GM23338 (cell line): ENCODE results near the gene DCDC2. TPM values are rescaled to one million over a fixed set of nuclear protein-coding genes. Genes with fewer than 3 reads are reported as not detected.
"Not testable (repeated sequence)": the region's sequence is repeated elsewhere in the genome, so short reads cannot be mapped to it uniquely, and the experiment has no call there.

Source experiments
- ATAC-seq: fragments of 200-7000 bp; cut with Tn5 transposase; 3 replicates; pipeline ENCODE4 v1.9.1; 2020
- DNase-seq: peaks from one replicate; pipeline ENCODE4 v3.0.0-alpha.2; 2015; ENCODE audit warnings: low spot score
- H2AFZ ChIP-seq: fragments of 200-600 bp; sonication (generic); 2 replicates; pipeline ENCODE4 v1.8.0; 2016; ENCODE audit warnings: antibody characterized with exemption, mild to moderate bottlenecking, moderate library complexity
- H3F3A ChIP-seq: fragments of 200-600 bp; sonication (generic); replicated peaks from 2 replicates; pipeline ENCODE4 v1.8.0; 2017; ENCODE audit warnings: antibody characterized with exemption, mixed run types, low read depth
- H3K27ac ChIP-seq: fragments of 200-600 bp; sonication (generic); 2 replicates; pipeline ENCODE4 v1.6.1; 2016; ENCODE audit warnings: low read depth
- H3K27me3 ChIP-seq: fragments of 200-600 bp; sonication (generic); 2 replicates; pipeline ENCODE4 v1.8.0; 2016; ENCODE audit warnings: mild to moderate bottlenecking, mixed run types, moderate library complexity; ENCODE audit not compliant: insufficient read depth
- H3K36me3 ChIP-seq: fragments of 200-600 bp; sonication (generic); 2 replicates; pipeline ENCODE4 v1.8.0; 2016; ENCODE audit warnings: mild to moderate bottlenecking; ENCODE audit not compliant: insufficient read depth
- H3K4me1 ChIP-seq: fragments of 200-600 bp; sonication (generic); 2 replicates; pipeline ENCODE4 v1.8.0; 2016; ENCODE audit warnings: mild to moderate bottlenecking, moderate library complexity; ENCODE audit not compliant: insufficient read depth
- H3K4me2 ChIP-seq: fragments of 200-600 bp; sonication (generic); 2 replicates; pipeline ENCODE4 v1.7.1; 2017; ENCODE audit warnings: mixed run types
- H3K4me3 ChIP-seq: fragments of 200-600 bp; sonication (generic); 2 replicates; pipeline ENCODE4 v1.6.1; 2016; ENCODE audit warnings: mixed run types
- H3K79me2 ChIP-seq: fragments of 200-600 bp; sonication (generic); replicated peaks from 2 replicates; pipeline ENCODE4 v1.8.0; 2017; ENCODE audit warnings: mild to moderate bottlenecking; ENCODE audit not compliant: insufficient read depth
- H3K9me2 ChIP-seq: fragments of 200-600 bp; sonication (generic); 2 replicates; pipeline ENCODE4 v1.8.0; 2017; ENCODE audit not compliant: insufficient read depth
- H4K20me1 ChIP-seq: fragments of 200-600 bp; sonication (generic); replicated peaks from 2 replicates; pipeline ENCODE4 v1.8.0; 2017; ENCODE audit warnings: mild to moderate bottlenecking; ENCODE audit not compliant: insufficient read depth
- H3K27ac Mint-ChIP-seq: 2 replicates; pipeline ENCODE4 v1.8.0; 2020; ENCODE audit warnings: inconsistent platforms, mild to moderate bottlenecking, moderate library complexity, mixed read lengths
- H3K27me3 Mint-ChIP-seq: 3 replicates; pipeline ENCODE4 v1.8.0; 2022; ENCODE audit warnings: low read depth, mild to moderate bottlenecking, moderate library complexity, mixed read lengths, inconsistent platforms; ENCODE audit not compliant: insufficient read depth, poor library complexity
- H3K36me3 Mint-ChIP-seq: 3 replicates; pipeline ENCODE4 v1.8.0; 2021; ENCODE audit warnings: low read depth, mild to moderate bottlenecking, inconsistent platforms, moderate library complexity, mixed read lengths
- H3K4me1 Mint-ChIP-seq: 3 replicates; pipeline ENCODE4 v1.8.0; 2020; ENCODE audit warnings: mild to moderate bottlenecking, inconsistent platforms, mixed read lengths
- H3K4me3 Mint-ChIP-seq: 3 replicates; pipeline ENCODE4 v1.8.0; 2021; ENCODE audit warnings: moderate library complexity, mild to moderate bottlenecking, inconsistent platforms, mixed read lengths
- H3K9me3 Mint-ChIP-seq: 3 replicates; pipeline ENCODE4 v1.8.0; 2020; ENCODE audit warnings: moderate library complexity, mild to moderate bottlenecking, inconsistent platforms, mixed read lengths
- CREB1 ChIP-seq: fragments of 250-450 bp; sonication (Bioruptor Pico); IDR thresholded peaks from 2 replicates; pipeline ENCODE4 v1.5.0; 2020; ENCODE audit warnings: low read depth, mild to moderate bottlenecking, moderate library complexity
- EZH2 ChIP-seq: fragments of 200-600 bp; sonication (generic); IDR thresholded peaks from one replicate; pipeline ENCODE4 v1.8.0; 2017; ENCODE audit warnings: antibody characterized with exemption, mild to moderate bottlenecking, low read depth; ENCODE audit not compliant: unreplicated experiment
- EZH2phosphoT487 ChIP-seq: fragments of 200-600 bp; sonication (generic); IDR thresholded peaks from one replicate; pipeline ENCODE4 v1.8.1; 2018; ENCODE audit warnings: antibody characterized with exemption; ENCODE audit not compliant: unreplicated experiment
- JUNB ChIP-seq: IDR thresholded peaks from one replicate; pipeline ENCODE4 v1.6.1; 2016; ENCODE audit warnings: antibody characterized with exemption; ENCODE audit not compliant: unreplicated experiment
- NANOG ChIP-seq: IDR thresholded peaks from 2 replicates; pipeline ENCODE4 v1.6.1; 2016; ENCODE audit warnings: antibody characterized with exemption, borderline replicate concordance
- POLR2AphosphoS5 ChIP-seq: IDR thresholded peaks from 2 replicates; pipeline ENCODE4 v1.6.1; 2016; ENCODE audit warnings: antibody characterized with exemption, low read depth
- STAT1 ChIP-seq: IDR thresholded peaks from one replicate; pipeline ENCODE4 v1.6.1; 2016; ENCODE audit warnings: antibody characterized with exemption; ENCODE audit not compliant: unreplicated experiment
- ZNF114 ChIP-seq: fragments of 250-450 bp; sonication (Bioruptor Pico); IDR thresholded peaks from 2 replicates; pipeline ENCODE4 v1.5.0; 2020; ENCODE audit warnings: mild to moderate bottlenecking, moderate library complexity
- polyA plus RNA-seq: library from polyadenylated mRNA; unstranded; fragments of >200 nt; fragmentation: Nextera tagmentation; extraction: Ambion mirVana; gene quantifications from 2 replicates; pipeline ENCODE4 v1.2.1, GENCODE V29; 2016
- total RNA-seq: library from RNA; depleted of rRNA; stranded (reverse); fragments of >200 nt; shearing (Covaris generic); gene quantifications from 2 replicates; pipeline ENCODE4 v1.2.3, GENCODE V29; 2014
- TF ChIP-seq, protein P1 (sequence below), 2 experiments: fragments of 200-600 bp in 1 of 2; sonication (generic) in 1 of 2; conservative IDR thresholded peaks; 2 replicates each; pipeline versions ENCODE4 v1.5.1 to v1.6.1; 2016 to 2017; ENCODE audit warnings: antibody characterized with exemption in 2 of 2, low read depth in 2 of 2, mild to moderate bottlenecking in 2 of 2, moderate library complexity in 1 of 2
- TF ChIP-seq, protein P2 (sequence below): IDR thresholded peaks from one replicate; pipeline ENCODE4 v1.6.1; 2018; ENCODE audit warnings: antibody characterized with exemption; ENCODE audit not compliant: unreplicated experiment
- TF ChIP-seq, protein P3 (sequence below): fragments of 250-450 bp; sonication (Bioruptor Pico); IDR thresholded peaks from 2 replicates; pipeline ENCODE4 v1.5.0; 2020; ENCODE audit warnings: mild to moderate bottlenecking, moderate library complexity

Gene DCDC2
- total and polyA plus RNA-seq, 2 experiments from 2014 or later: 0.59 to 0.79 TPM

DNA sequence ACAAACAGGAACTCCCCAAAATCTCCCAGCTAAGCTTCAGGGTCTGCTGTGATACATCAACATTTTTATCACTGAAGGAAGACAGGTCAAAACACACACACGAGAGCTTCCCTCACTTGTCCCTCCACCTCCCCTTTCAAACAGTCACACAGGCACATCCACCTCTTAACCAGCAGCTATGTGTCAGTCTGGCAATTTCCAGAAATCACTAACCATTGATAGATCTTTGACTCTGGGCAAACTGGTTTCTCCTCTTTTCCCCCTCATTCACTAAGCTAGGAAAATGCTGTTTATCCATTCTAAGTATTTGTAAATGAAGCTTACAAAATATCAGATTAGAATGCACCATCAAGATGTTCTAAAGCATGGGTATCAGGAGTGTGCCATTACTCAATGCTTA, 87.8 kb downstream of the DCDC2 start:
- H3K79me2 ChIP-seq: no peaks in the 10 kb centered on the region
- no peaks in the 10 kb centered on the region for H3K4me1 ChIP-seq
- H3K27ac ChIP-seq: no peak overlapping the region
- DNase-seq (no peak), ATAC-seq (no peak)
- Mint-ChIP-seq H3K4me3 (no peak overlapping the region), H3K9me3 (no peaks in the 10 kb centered on the region), H3K4me1 (peaks cover 13% of the 10 kb centered on the region; the same call in 2 of the 3 replicates), H3K27me3 (no peaks in the 10 kb centered on the region), H3K36me3 (no peaks in the 10 kb centered on the region), H3K27ac (no peak overlapping the region)
- no peaks in the 10 kb centered on the region for H3K36me3 ChIP-seq
- no peak overlapping the region for H3K4me3 ChIP-seq
- no peaks in the 10 kb centered on the region for H3F3A ChIP-seq
- no peak overlapping the region for H3K4me2 ChIP-seq
- H2AFZ ChIP-seq: no peak overlapping the region; the same call in 1 of the 2 replicates
- H3K9me2 ChIP-seq: no peaks in the 10 kb centered on the region
- TF ChIP-seq NANOG (no peak), CREB1 (CRISPR knock-in tag) (no peak), EZH2phosphoT487 (no peak), EZH2 (no peak), STAT1 (no peak), JUNB (no peak), POLR2AphosphoS5 (no peak), ZNF114 (CRISPR knock-in tag) (no peak)
- TF ChIP-seq, protein P1, sequence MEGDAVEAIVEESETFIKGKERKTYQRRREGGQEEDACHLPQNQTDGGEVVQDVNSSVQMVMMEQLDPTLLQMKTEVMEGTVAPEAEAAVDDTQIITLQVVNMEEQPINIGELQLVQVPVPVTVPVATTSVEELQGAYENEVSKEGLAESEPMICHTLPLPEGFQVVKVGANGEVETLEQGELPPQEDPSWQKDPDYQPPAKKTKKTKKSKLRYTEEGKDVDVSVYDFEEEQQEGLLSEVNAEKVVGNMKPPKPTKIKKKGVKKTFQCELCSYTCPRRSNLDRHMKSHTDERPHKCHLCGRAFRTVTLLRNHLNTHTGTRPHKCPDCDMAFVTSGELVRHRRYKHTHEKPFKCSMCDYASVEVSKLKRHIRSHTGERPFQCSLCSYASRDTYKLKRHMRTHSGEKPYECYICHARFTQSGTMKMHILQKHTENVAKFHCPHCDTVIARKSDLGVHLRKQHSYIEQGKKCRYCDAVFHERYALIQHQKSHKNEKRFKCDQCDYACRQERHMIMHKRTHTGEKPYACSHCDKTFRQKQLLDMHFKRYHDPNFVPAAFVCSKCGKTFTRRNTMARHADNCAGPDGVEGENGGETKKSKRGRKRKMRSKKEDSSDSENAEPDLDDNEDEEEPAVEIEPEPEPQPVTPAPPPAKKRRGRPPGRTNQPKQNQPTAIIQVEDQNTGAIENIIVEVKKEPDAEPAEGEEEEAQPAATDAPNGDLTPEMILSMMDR (conservative IDR thresholded peaks at IDR 0.05; ENCODE audit: low read depth in 2 of 2): no peak
- TF ChIP-seq, protein P2, sequence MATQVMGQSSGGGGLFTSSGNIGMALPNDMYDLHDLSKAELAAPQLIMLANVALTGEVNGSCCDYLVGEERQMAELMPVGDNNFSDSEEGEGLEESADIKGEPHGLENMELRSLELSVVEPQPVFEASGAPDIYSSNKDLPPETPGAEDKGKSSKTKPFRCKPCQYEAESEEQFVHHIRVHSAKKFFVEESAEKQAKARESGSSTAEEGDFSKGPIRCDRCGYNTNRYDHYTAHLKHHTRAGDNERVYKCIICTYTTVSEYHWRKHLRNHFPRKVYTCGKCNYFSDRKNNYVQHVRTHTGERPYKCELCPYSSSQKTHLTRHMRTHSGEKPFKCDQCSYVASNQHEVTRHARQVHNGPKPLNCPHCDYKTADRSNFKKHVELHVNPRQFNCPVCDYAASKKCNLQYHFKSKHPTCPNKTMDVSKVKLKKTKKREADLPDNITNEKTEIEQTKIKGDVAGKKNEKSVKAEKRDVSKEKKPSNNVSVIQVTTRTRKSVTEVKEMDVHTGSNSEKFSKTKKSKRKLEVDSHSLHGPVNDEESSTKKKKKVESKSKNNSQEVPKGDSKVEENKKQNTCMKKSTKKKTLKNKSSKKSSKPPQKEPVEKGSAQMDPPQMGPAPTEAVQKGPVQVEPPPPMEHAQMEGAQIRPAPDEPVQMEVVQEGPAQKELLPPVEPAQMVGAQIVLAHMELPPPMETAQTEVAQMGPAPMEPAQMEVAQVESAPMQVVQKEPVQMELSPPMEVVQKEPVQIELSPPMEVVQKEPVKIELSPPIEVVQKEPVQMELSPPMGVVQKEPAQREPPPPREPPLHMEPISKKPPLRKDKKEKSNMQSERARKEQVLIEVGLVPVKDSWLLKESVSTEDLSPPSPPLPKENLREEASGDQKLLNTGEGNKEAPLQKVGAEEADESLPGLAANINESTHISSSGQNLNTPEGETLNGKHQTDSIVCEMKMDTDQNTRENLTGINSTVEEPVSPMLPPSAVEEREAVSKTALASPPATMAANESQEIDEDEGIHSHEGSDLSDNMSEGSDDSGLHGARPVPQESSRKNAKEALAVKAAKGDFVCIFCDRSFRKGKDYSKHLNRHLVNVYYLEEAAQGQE: no peak
- TF ChIP-seq, protein P3, sequence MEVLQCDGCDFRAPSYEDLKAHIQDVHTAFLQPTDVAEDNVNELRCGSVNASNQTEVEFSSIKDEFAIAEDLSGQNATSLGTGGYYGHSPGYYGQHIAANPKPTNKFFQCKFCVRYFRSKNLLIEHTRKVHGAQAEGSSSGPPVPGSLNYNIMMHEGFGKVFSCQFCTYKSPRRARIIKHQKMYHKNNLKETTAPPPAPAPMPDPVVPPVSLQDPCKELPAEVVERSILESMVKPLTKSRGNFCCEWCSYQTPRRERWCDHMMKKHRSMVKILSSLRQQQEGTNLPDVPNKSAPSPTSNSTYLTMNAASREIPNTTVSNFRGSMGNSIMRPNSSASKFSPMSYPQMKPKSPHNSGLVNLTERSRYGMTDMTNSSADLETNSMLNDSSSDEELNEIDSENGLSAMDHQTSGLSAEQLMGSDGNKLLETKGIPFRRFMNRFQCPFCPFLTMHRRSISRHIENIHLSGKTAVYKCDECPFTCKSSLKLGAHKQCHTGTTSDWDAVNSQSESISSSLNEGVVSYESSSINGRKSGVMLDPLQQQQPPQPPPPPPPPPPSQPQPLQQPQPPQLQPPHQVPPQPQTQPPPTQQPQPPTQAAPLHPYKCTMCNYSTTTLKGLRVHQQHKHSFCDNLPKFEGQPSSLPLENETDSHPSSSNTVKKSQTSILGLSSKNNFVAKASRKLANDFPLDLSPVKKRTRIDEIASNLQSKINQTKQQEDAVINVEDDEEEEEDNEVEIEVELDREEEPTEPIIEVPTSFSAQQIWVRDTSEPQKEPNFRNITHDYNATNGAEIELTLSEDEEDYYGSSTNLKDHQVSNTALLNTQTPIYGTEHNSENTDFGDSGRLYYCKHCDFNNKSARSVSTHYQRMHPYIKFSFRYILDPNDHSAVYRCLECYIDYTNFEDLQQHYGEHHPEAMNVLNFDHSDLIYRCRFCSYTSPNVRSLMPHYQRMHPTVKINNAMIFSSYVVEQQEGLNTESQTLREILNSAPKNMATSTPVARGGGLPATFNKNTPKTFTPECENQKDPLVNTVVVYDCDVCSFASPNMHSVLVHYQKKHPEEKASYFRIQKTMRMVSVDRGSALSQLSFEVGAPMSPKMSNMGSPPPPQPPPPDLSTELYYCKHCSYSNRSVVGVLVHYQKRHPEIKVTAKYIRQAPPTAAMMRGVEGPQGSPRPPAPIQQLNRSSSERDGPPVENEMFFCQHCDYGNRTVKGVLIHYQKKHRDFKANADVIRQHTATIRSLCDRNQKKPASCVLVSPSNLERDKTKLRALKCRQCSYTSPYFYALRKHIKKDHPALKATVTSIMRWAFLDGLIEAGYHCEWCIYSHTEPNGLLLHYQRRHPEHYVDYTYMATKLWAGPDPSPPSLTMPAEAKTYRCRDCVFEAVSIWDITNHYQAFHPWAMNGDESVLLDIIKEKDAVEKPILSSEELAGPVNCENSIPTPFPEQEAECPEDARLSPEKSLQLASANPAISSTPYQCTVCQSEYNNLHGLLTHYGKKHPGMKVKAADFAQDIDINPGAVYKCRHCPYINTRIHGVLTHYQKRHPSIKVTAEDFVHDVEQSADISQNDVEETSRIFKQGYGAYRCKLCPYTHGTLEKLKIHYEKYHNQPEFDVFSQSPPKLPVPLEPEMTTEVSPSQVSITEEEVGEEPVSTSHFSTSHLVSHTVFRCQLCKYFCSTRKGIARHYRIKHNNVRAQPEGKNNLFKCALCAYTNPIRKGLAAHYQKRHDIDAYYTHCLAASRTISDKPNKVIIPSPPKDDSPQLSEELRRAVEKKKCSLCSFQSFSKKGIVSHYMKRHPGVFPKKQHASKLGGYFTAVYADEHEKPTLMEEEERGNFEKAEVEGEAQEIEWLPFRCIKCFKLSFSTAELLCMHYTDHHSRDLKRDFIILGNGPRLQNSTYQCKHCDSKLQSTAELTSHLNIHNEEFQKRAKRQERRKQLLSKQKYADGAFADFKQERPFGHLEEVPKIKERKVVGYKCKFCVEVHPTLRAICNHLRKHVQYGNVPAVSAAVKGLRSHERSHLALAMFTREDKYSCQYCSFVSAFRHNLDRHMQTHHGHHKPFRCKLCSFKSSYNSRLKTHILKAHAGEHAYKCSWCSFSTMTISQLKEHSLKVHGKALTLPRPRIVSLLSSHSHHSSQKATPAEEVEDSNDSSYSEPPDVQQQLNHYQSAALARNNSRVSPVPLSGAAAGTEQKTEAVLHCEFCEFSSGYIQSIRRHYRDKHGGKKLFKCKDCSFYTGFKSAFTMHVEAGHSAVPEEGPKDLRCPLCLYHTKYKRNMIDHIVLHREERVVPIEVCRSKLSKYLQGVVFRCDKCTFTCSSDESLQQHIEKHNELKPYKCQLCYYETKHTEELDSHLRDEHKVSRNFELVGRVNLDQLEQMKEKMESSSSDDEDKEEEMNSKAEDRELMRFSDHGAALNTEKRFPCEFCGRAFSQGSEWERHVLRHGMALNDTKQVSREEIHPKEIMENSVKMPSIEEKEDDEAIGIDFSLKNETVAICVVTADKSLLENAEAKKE: no peak
- no peaks in the 10 kb centered on the region for H4K20me1 ChIP-seq
- no peaks in the 10 kb centered on the region for H3K27me3 ChIP-seq

DNA sequence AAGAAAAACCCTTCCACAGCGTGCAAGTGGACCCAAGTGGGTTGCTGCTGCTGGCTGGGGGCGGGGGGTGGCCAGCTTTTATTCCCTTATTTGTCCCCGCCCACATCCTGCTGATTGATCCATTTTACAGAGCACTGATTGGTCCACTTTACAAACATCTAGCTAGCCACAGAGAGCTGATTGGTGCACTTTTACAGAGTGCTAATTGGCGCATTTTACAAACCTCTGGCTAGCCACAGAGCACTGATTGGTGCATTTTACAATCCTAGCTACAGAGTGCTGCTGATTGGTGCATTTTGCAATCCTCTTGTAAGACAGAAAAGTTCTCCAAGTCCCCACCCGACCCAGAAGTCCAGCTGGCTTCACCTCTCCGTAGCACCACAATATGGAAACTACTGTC, 99.6 kb downstream of the DCDC2 start:
- peaks cover 12% of the 10 kb centered on the region for H3K4me1 Mint-ChIP-seq
- not testable (repeated sequence) for H2AFZ ChIP-seq, H3K9me2 ChIP-seq, H3F3A ChIP-seq, H3K27ac ChIP-seq, H3K4me2 ChIP-seq, H3K27me3 Mint-ChIP-seq, H3K4me3 Mint-ChIP-seq, H3K9me3 Mint-ChIP-seq, H3K4me3 ChIP-seq, H4K20me1 ChIP-seq, H3K79me2 ChIP-seq, ATAC-seq, H3K36me3 ChIP-seq, DNase-seq, H3K27me3 ChIP-seq, H3K27ac Mint-ChIP-seq, H3K36me3 Mint-ChIP-seq
- peaks cover 11% of the 10 kb centered on the region; the same call in 1 of the 2 replicates for H3K4me1 ChIP-seq
